OCI-LY1 (cell line): ENCODE results near the gene NDUFA11.

Experiments used
- EZH2 ChIP-seq: fragments of 200-600 bp; sonication (generic), shearing (Covaris generic); IDR thresholded peaks from 2 replicates; pipeline ENCODE4 v1.8.0; 2017; ENCODE audit warnings: borderline replicate concordance, mixed run types, mild to moderate bottlenecking, antibody characterized with exemption, low read length, moderate library complexity, mixed read lengths
- TF ChIP-seq, protein P1 (sequence below): fragments of 200-600 bp; sonication (generic), shearing (Covaris generic); IDR thresholded peaks from 2 replicates; pipeline ENCODE4 v1.5.1; 2017; ENCODE audit warnings: mild to moderate bottlenecking, antibody characterized with exemption, low read length, moderate library complexity, mixed read lengths

- TF ChIP-seq, protein P1, sequence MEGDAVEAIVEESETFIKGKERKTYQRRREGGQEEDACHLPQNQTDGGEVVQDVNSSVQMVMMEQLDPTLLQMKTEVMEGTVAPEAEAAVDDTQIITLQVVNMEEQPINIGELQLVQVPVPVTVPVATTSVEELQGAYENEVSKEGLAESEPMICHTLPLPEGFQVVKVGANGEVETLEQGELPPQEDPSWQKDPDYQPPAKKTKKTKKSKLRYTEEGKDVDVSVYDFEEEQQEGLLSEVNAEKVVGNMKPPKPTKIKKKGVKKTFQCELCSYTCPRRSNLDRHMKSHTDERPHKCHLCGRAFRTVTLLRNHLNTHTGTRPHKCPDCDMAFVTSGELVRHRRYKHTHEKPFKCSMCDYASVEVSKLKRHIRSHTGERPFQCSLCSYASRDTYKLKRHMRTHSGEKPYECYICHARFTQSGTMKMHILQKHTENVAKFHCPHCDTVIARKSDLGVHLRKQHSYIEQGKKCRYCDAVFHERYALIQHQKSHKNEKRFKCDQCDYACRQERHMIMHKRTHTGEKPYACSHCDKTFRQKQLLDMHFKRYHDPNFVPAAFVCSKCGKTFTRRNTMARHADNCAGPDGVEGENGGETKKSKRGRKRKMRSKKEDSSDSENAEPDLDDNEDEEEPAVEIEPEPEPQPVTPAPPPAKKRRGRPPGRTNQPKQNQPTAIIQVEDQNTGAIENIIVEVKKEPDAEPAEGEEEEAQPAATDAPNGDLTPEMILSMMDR = no peak
- no peak for TF ChIP-seq EZH2
Observed at GRCh38 chr19:5936292-5936592, 32.7 kb upstream of the NDUFA11 start.
